Esophagus muscularis mucosa (tissue), 3 donors: ENCODE data around the gene DISP3.

Experiments used
- CTCF ChIP-seq, 3 experiments: fragments of 200-600 bp in 2 of 3; fragments of 450-650 bp in 1 of 3; sonication (generic) in 2 of 3; IDR thresholded peaks; one replicate each; pipeline ENCODE4 v1.5.1; 2017 to 2019; ENCODE audit warnings: antibody characterized with exemption in 3 of 3, mild to moderate bottlenecking in 2 of 3, moderate library complexity in 1 of 3
- POLR2AphosphoS5 ChIP-seq, 2 donors: sonication (generic); formaldehyde crosslinking; IDR thresholded peaks; one replicate each; pipeline ENCODE4 v1.6.1; 2017; ENCODE audit warnings: antibody characterized with exemption in 2 of 2

GRCh38 chr1:11568687-11569086 is 89.7 kb downstream of the DISP3 start:
- no peak for TF ChIP-seq CTCF (IDR thresholded peaks at IDR 0.05)
- no peak for TF ChIP-seq POLR2AphosphoS5 (IDR thresholded peaks at IDR 0.05)
